Vagina (tissue), 2 donors: ENCODE results near the gene TNK2.

Experiments used
- POLR2A ChIP-seq, 2 donors: fragments of 450-650 bp; IDR thresholded peaks; one replicate each; pipeline ENCODE4 v1.6.1; 2017; ENCODE audit warnings: antibody characterized with exemption in 2 of 2, mild to moderate bottlenecking in 2 of 2, moderate library complexity in 2 of 2
- POLR2AphosphoS5 ChIP-seq, 2 donors: sonication (generic); formaldehyde crosslinking; IDR thresholded peaks; one replicate each; pipeline ENCODE4 v1.9.0; 2017; ENCODE audit warnings: antibody characterized with exemption in 2 of 2, mild to moderate bottlenecking in 2 of 2, low read depth in 1 of 2; ENCODE audit not compliant: insufficient read depth in 1 of 2
- TF ChIP-seq, protein P1 (sequence below), 3 experiments: fragments of 450-650 bp in 2 of 3; fragments of 200-600 bp in 1 of 3; sonication (generic) in 1 of 3; IDR thresholded peaks; one replicate each; pipeline ENCODE4 v1.5.1; 2017 to 2019; ENCODE audit warnings: antibody characterized with exemption in 3 of 3, mild to moderate bottlenecking in 2 of 3, moderate library complexity in 2 of 3

DNA sequence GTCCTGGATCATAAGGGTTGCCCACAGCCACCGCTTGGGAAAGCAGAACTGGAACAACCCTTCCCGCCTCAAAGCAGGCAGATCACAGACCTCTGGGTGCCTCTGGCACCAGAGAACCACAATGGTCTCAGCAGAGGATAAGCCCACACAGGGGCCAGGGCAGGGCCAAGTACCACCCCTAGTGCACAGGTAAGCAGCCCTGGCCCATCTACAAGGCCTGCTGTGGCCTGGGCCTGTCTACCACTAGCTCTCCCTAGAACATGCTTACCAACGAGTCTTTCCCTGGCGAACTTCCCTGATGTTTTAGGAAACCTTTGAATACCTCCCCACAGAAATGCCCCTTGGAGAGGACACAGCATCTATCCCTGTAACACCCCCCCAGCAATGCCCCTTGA, 28.3 kb downstream of the TNK2 start:
- TF ChIP-seq, protein P1, sequence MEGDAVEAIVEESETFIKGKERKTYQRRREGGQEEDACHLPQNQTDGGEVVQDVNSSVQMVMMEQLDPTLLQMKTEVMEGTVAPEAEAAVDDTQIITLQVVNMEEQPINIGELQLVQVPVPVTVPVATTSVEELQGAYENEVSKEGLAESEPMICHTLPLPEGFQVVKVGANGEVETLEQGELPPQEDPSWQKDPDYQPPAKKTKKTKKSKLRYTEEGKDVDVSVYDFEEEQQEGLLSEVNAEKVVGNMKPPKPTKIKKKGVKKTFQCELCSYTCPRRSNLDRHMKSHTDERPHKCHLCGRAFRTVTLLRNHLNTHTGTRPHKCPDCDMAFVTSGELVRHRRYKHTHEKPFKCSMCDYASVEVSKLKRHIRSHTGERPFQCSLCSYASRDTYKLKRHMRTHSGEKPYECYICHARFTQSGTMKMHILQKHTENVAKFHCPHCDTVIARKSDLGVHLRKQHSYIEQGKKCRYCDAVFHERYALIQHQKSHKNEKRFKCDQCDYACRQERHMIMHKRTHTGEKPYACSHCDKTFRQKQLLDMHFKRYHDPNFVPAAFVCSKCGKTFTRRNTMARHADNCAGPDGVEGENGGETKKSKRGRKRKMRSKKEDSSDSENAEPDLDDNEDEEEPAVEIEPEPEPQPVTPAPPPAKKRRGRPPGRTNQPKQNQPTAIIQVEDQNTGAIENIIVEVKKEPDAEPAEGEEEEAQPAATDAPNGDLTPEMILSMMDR (IDR thresholded peaks at IDR 0.05): no peak
- TF ChIP-seq POLR2A (IDR thresholded peaks at IDR 0.05) (no peak), POLR2AphosphoS5 (IDR thresholded peaks at IDR 0.05; ENCODE audit: insufficient read depth in 1 of 2, low read depth in 1 of 2) (no peak)
